ENCODE results near the gene AP2S1.

AP2S1 gene

GRCh38 chr19:46842791-46843190, 7.9 kb downstream of the AP2S1 start:
- TF ChIP-seq, protein P1, sequence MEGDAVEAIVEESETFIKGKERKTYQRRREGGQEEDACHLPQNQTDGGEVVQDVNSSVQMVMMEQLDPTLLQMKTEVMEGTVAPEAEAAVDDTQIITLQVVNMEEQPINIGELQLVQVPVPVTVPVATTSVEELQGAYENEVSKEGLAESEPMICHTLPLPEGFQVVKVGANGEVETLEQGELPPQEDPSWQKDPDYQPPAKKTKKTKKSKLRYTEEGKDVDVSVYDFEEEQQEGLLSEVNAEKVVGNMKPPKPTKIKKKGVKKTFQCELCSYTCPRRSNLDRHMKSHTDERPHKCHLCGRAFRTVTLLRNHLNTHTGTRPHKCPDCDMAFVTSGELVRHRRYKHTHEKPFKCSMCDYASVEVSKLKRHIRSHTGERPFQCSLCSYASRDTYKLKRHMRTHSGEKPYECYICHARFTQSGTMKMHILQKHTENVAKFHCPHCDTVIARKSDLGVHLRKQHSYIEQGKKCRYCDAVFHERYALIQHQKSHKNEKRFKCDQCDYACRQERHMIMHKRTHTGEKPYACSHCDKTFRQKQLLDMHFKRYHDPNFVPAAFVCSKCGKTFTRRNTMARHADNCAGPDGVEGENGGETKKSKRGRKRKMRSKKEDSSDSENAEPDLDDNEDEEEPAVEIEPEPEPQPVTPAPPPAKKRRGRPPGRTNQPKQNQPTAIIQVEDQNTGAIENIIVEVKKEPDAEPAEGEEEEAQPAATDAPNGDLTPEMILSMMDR (IDR thresholded peaks at IDR 0.05) = no peak

- TF ChIP-seq, protein P1 (IDR thresholded peaks at IDR 0.05) = no peak
These were observed 9.1 kb downstream of the AP2S1 start for GRCh38 chr19:46841458-46842083.

- TF ChIP-seq, protein P1 (IDR thresholded peaks at IDR 0.05) = peak; percentile 53
These were observed 10.1 kb downstream of the AP2S1 start for GRCh38 chr19:46840498-46840942.

GRCh38 chr19:46839752-46840497, 10.7 kb downstream of the AP2S1 start:
- TF ChIP-seq, protein P1 (IDR thresholded peaks at IDR 0.05) = no peak

GRCh38 chr19:46838160-46838559, 12.5 kb downstream of the AP2S1 start:
- TF ChIP-seq, protein P1 (IDR thresholded peaks at IDR 0.05) = no peak

DNA sequence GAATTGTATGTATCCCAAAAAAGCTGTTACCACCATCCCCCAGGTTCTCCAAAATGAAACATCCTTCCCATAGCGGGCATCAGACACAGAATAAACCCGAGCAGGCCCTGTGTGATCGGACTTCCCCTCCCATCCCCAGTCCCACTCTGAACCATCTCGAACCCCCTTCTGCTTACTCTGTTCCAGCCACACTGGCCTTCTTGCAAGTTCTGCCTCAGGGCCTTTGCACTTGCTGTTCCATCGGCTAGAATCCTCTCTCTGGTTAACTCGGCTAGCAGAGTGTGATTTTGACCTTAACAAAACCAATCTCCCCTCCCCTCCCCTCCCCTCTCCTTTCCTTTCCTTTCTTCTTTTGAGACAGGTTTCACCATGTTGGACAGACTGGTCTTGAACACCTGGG, 15.7 kb downstream of the AP2S1 start:
- TF ChIP-seq, protein P1 (IDR thresholded peaks at IDR 0.05) = no peak

DNA sequence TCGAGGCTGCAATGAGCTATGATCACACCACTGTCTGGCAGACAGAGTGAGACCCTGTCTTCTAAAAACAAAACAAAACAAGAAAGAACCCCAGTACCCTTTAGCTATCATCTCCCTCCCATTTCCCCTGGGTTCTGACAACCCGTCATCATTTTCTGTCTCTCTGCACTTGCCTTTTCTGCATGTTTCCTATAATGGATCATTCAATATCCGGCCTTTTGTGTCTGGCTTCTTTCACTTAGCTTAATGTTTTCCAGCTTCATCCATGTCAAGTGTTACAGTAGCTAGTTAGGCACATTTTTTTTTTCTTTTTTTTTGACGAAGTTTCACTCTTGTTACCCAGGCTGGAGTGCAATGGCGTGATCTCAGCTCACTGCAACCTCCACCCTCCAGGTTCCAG, 16.5 kb downstream of the AP2S1 start:
- TF ChIP-seq, protein P1 (IDR thresholded peaks at IDR 0.05) = no peak
